HepG2 (cell line): ENCODE results near the gene P2RX1. TPM values are rescaled to one million over a fixed set of nuclear protein-coding genes. Genes with fewer than 3 reads are reported as not detected.

Source experiments
- ATAC-seq: fragments of 200-7000 bp; cut with Tn5 transposase; 3 replicates; pipeline ENCODE4 v1.9.1; 2020; ENCODE audit warnings: mild to moderate bottlenecking, moderate library complexity
- Bru-seq: library from RNA; stranded (reverse); fragments of 400-500 nt; gene quantifications from one replicate; lab custom pipeline; 2021; lab: Mats Ljungman, UMichigan
- BruChase-seq, 2 experiments: library from RNA; stranded (reverse); fragments of 400-500 nt; gene quantifications; one replicate each; lab custom pipeline; 2021; lab: Mats Ljungman, UMichigan
- BruUV-seq: library from RNA; stranded (reverse); fragments of 400-500 nt; replicated peaks from 2 replicates; lab custom pipeline; 2021; lab: Mats Ljungman, UMichigan
- CTCF ChIA-PET: fragments of 300-600 bp; formaldehyde crosslinking; extraction: SDS; loops from one replicate; lab custom pipeline; 2021; ENCODE audit warnings: low total read pairs, inconsistent platforms, low intra/inter-chr PET ratio; lab: Yijun Ruan, JAX
- POLR2A ChIA-PET: fragments of 350-600 bp; sonication (Branson Sonifier 250); formaldehyde crosslinking; loops from one replicate; lab custom pipeline; 2020; ENCODE audit warnings: antibody characterized with exemption, inconsistent platforms; lab: Yijun Ruan, JAX
- DNase-seq: peaks from one replicate; pipeline ENCODE4 v3.0.0-alpha.2; 2015; ENCODE audit warnings: low spot score
- FAIRE-seq: peaks from 3 replicates; lab custom pipeline; 2011; peaks lifted over from hg19 to GRCh38; lab: Jason Lieb, UNC
- H2AFZ ChIP-seq: one replicate; pipeline ENCODE4 v1.6.1; 2011; ENCODE audit warnings: low read length, inconsistent platforms
- H3K27ac ChIP-seq: fragments of 300-600 bp; 3 replicates; pipeline ENCODE4 v1.8.0; 2011; ENCODE audit warnings: mixed run types, mild to moderate bottlenecking, mixed read lengths, low read length, inconsistent platforms; ENCODE audit not compliant: insufficient read depth; ENCODE audit errors: extremely low read length
- H3K27me3 ChIP-seq, 2 experiments: fragments of 200-600 bp in 1 of 2; 2 replicates in 1 of 2; 3 replicates in 1 of 2; pipeline versions ENCODE4 v1.6.0 to v1.8.0; 2011; ENCODE audit warnings: low read length in 2 of 2, mild to moderate bottlenecking in 2 of 2, moderate library complexity in 2 of 2, inconsistent platforms in 1 of 2; ENCODE audit not compliant: insufficient read depth in 2 of 2, control insufficient read depth in 1 of 2
- H3K36me3 ChIP-seq, 2 experiments: fragments of 200-600 bp in 1 of 2; replicated peaks in 1 of 2; 2 replicates in 1 of 2; 3 replicates in 1 of 2; pipeline versions ENCODE4 v1.5.1 to v1.8.0; 2011; ENCODE audit warnings: low read length in 2 of 2, inconsistent platforms in 1 of 2; ENCODE audit not compliant: insufficient read depth in 2 of 2, control insufficient read depth in 1 of 2
- H3K4me1 ChIP-seq: 2 replicates; pipeline ENCODE4 v1.5.1; 2012; ENCODE audit warnings: low read length, inconsistent platforms; ENCODE audit not compliant: insufficient read depth
- H3K4me2 ChIP-seq: 2 replicates; pipeline ENCODE4 v1.6.0; 2011; ENCODE audit warnings: low read depth, low read length, inconsistent platforms
- H3K4me3 ChIP-seq, 3 experiments: fragments of 200-600 bp in 1 of 3; sonication (generic), shearing (Covaris generic) in 1 of 3; replicated peaks in 1 of 3; 2 replicates each; pipeline ENCODE4 v1.5.1; 2011 to 2016; ENCODE audit warnings: low read length in 3 of 3, inconsistent platforms in 2 of 3, low read depth in 2 of 3, mild to moderate bottlenecking in 2 of 3, control low read depth in 1 of 3, mixed read lengths in 1 of 3; ENCODE audit not compliant: insufficient read depth in 1 of 3
- H3K79me2 ChIP-seq: one replicate; pipeline ENCODE4 v1.6.1; 2011; ENCODE audit warnings: low read length, inconsistent platforms; ENCODE audit not compliant: insufficient read depth
- H3K9ac ChIP-seq: 2 replicates; pipeline ENCODE4 v1.6.0; 2011; ENCODE audit warnings: mild to moderate bottlenecking, low read depth, low read length, inconsistent platforms; ENCODE audit not compliant: insufficient read depth
- H3K9me3 ChIP-seq: 2 replicates; pipeline ENCODE4 v1.5.1; 2012; ENCODE audit warnings: mild to moderate bottlenecking, low read length
- H4K20me1 ChIP-seq: 2 replicates; pipeline ENCODE4 v1.6.0; 2011; ENCODE audit warnings: inconsistent platforms, mild to moderate bottlenecking, low read length, moderate library complexity; ENCODE audit not compliant: insufficient read depth
- CREB1 ChIP-seq, 2 experiments: fragments of 450-650 bp in 1 of 2; IDR thresholded peaks; 2 replicates each; pipeline ENCODE4 v1.6.1; 2016 to 2017; ENCODE audit warnings: control low read depth in 1 of 2, mild to moderate bottlenecking in 1 of 2, missing compliant biosample characterization in 1 of 2, missing genetic modification characterization in 1 of 2
- SMYD3 ChIP-seq: sonication (generic); formaldehyde crosslinking; IDR thresholded peaks from 2 replicates; pipeline ENCODE4 v1.8.1; 2023; ENCODE audit warnings: mild to moderate bottlenecking, missing genetic modification reagents
- ZNF17 ChIP-seq: sonication (generic); formaldehyde crosslinking; IDR thresholded peaks from 2 replicates; pipeline ENCODE4 v1.5.0; 2020; ENCODE audit warnings: mild to moderate bottlenecking, missing genetic modification reagents
- WGBS: methylation state at CpG from one replicate; pipeline ENCODE4 v1.1.6; 2017; ENCODE audit warnings: low lambda C conversion rate; 5-methylcytosine and 5-hydroxymethylcytosine counted together
- in situ Hi-C: cut with HindIII; loops from 2 replicates; pipeline ENCODE4 v1.10.0; 2017; ENCODE audit warnings: low pct_unique_long_range_greater_than_20kb; ENCODE audit not compliant: extremely low pct_ligation_motif_present
- intact Hi-C: fragments of 100-400 bp; cut with micrococcal nuclease; formaldehyde crosslinking; loops from one replicate; pipeline ENCODE4 v1.10.0; 2022; ENCODE audit not compliant: unreplicated experiment
- long read RNA-seq, 2 experiments: library from RNA in 1 of 2; library from polyadenylated mRNA in 1 of 2; stranded (forward) in 1 of 2; unstranded in 1 of 2; transcript quantifications; one replicate each; pipeline ENCODE4 v2.0.0, GENCODE V29; 2019 to 2022
- polyA minus RNA-seq, 3 experiments: library from RNA; depleted of rRNA, polyadenylated mRNA; stranded (reverse); fragments of >200 nt; gene quantifications; 2 replicates each; pipeline ENCODE4 v1.2.3, GENCODE V29; 2011; ENCODE audit warnings: low replicate concordance in 1 of 3
- polyA plus RNA-seq, 8 experiments: library from polyadenylated mRNA; depleted of rRNA in 3 of 8; stranded (reverse) in 7 of 8; unstranded in 1 of 8; fragments of >200 nt; fragmentation: Illumina TruSeq in 4 of 8; extraction: Trizol in 4 of 8; gene quantifications; 2 replicates each; pipeline versions ENCODE4 v1.2.1 to v1.2.3, GENCODE V29; 2011 to 2016; ENCODE audit warnings: low read depth in 4 of 8, missing spikeins in 1 of 8, mixed read lengths in 1 of 8; ENCODE audit not compliant: insufficient read depth in 1 of 8
- total RNA-seq, 5 experiments: library from RNA; depleted of rRNA; stranded (reverse); fragments of >200 nt; fragmentation: Illumina TruSeq; extraction: Trizol; gene quantifications; 2 replicates each; pipeline ENCODE4 v1.2.3, GENCODE V29; 2016; ENCODE audit warnings: low read depth in 1 of 5

Gene P2RX1
- 0.04 TPM in 1 of 2 replicates, not detected in the other for total RNA-seq (2016; rRNA removed; fragmentation: Illumina TruSeq; extraction: Trizol)
- not detected in 2 replicates for total RNA-seq (2016; cell fraction: cytosol; rRNA removed; fragmentation: Illumina TruSeq; extraction: Trizol; ENCODE audit: low read depth)
- 0.04 TPM in 1 of 2 replicates, not detected in the other for total RNA-seq (2016; cell fraction: insoluble cytoplasmic fraction; rRNA removed; fragmentation: Illumina TruSeq; extraction: Trizol)
- not detected in 2 replicates for total RNA-seq (2016; cell fraction: membrane; rRNA removed; fragmentation: Illumina TruSeq; extraction: Trizol)
- total RNA-seq (2016; cell fraction: nucleus; rRNA removed; fragmentation: Illumina TruSeq; extraction: Trizol): 0.12 TPM in 1 of 2 replicates, not detected in the other
- polyA plus RNA-seq (2011; rRNA removed): 0.50 and 0.84 TPM in 2 replicates
- polyA plus RNA-seq (2011; cell fraction: cytosol; rRNA removed): 0.12 and 0.33 TPM in 2 replicates
- 2.2 and 2.3 TPM in 2 replicates for polyA plus RNA-seq (2011; cell fraction: nucleus; rRNA removed)
- 0.20 and 0.44 TPM in 2 replicates for polyA plus RNA-seq (2012)
- polyA plus RNA-seq (2016; cell fraction: cytosol; fragmentation: Illumina TruSeq; extraction: Trizol; ENCODE audit: low read depth): not detected in 2 replicates
- not detected in 2 replicates for polyA plus RNA-seq (2016; cell fraction: insoluble cytoplasmic fraction; fragmentation: Illumina TruSeq; extraction: Trizol; ENCODE audit: low read depth)
- polyA plus RNA-seq (2016; cell fraction: membrane; fragmentation: Illumina TruSeq; extraction: Trizol; ENCODE audit: low read depth): not detected in 2 replicates
- 0.15 TPM in 1 of 2 replicates, not detected in the other for polyA plus RNA-seq (2016; cell fraction: nucleus; fragmentation: Illumina TruSeq; extraction: Trizol; ENCODE audit: insufficient read depth, low read depth)
- 0.19 and 0.34 TPM in 2 replicates for polyA minus RNA-seq (2011; rRNA and poly(A)+ RNA removed; ENCODE audit: low replicate concordance)
- 0.18 TPM in 1 of 2 replicates, not detected in the other for polyA minus RNA-seq (2011; cell fraction: cytosol; rRNA and poly(A)+ RNA removed)
- polyA minus RNA-seq (2011; cell fraction: nucleus; rRNA and poly(A)+ RNA removed): 0.39 and 0.62 TPM in 2 replicates
- percentile 22 among the genes with signal in this experiment for Bru-seq, nascent RNA
- percentile 22 among the genes with signal in this experiment for BruChase-seq, experiment 1, labeled RNA remaining after a 6-hour chase
- BruChase-seq, experiment 2, labeled RNA remaining after a 2-hour chase: percentile 18 among the genes with signal in this experiment
- long read RNA-seq, experiment 1, partial matches to known transcripts: 0 of 1 reads
- long read RNA-seq, experiment 1, other reads (novel, unspliced or antisense): 1 of 1 reads
- long read RNA-seq, experiment 2, partial matches to known transcripts: 2 of 7 reads
- long read RNA-seq, experiment 2, other reads (novel, unspliced or antisense): 5 of 7 reads

DNA sequence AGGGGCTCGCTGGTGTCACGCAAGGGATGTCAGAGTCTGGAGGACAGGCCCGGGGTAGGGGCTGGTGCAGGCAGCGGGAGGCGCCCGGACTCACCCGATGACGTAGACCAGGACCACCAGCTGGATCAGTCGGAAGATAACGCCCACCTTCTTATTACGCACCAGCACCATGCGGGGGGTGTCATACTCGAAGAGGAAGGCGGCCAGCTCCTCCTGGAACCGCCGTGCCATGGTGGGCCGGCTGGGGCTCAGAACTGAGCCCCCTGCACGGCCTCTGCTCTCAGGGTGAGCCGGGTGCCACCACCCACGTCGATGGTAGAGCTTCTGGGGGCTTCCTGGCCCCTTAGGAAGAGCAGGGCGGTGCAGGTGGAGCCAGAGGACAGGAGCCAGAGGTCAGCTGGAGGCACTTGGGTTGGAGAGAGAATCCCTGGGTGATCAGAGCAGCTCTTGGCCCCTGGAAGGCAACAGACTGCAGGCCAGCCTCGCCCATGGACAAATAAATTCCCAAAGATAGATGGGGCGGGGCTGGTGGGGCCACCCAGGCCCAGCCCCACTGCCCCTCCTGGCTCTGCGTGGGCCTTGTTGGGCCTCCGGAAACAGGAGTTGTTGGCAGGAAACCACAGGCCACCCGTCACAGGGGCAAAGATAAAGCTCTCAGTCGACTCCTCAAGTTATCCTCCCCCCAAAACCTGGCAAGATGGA lies at the start of gene P2RX1:
Gene P2RX1 (minus strand): TSS at position 471 of the 702 bp plus-strand sequence. CDS start 240 bp downstream, at position 231.
- no TSS peak for BruUV-seq
- Histone ChIP-seq H2AFZ (no peak within 1 kb of the TSS), H3K9ac (no peak within 1 kb of the TSS), H3K4me3 (no peak within 1 kb of the TSS), H3K36me3 (no peaks in the 10 kb centered on the region), H3K9me3 (no peaks in the 10 kb centered on the region), H4K20me1 (no peaks in the 10 kb centered on the region), H3K4me2 (no peak within 1 kb of the TSS), H3K27ac (no peak within 1 kb of the TSS), H3K79me2 (no peaks in the 10 kb centered on the region), H3K4me1 (peaks cover 32% of the 10 kb centered on the region), H3K27me3 (peaks cover 2 to 42% of the 10 kb centered on the region in 2 experiments; a peak in 4 of 5 replicates)
- ChIA-PET POLR2A (interaction anchor here (0.9 kb wide), 1 partner anchor 12 kb away, joined by 3 read pairs; no protein-coding TSS in a partner anchor), CTCF (no interaction called here)
- 33% methylated on average over 9 of the region's 28 CpGs for WGBS
- in situ Hi-C loops (loop anchor here (10.0 kb wide), 1 partner anchor 159 kb away; no protein-coding TSS in a partner anchor), intact Hi-C loops (no loop called here)
- no peak for TF ChIP-seq ZNF17 (CRISPR knock-in tag)
- TF ChIP-seq CREB1 (IDR thresholded peaks at IDR 0.05): 0 out of 2 replicates have a peak, but pooled peaks have one; percentile 51
- no peak for TF ChIP-seq CREB1 (CRISPR knock-in tag; IDR thresholded peaks at IDR 0.05)
- TF ChIP-seq SMYD3 (CRISPR knock-in tag): no peak
- DNase-seq (no peak), FAIRE-seq (no peak), ATAC-seq (no peak)
